HG03066 (cell line): ENCODE data around the gene MT1M.
"Not testable (repeated sequence)": the region's sequence is repeated elsewhere in the genome, so short reads cannot be mapped to it uniquely, and the experiment has no call there.

Source experiments
- ATAC-seq: cut with Tn5 transposase; IDR thresholded peaks from one replicate; pipeline ENCODE4 v1.9.1; 2021; ENCODE audit warnings: low read depth; ENCODE audit not compliant: unreplicated experiment

MT1M gene

GRCh38 chr16:56670620-56670934 is 38.1 kb downstream of the MT1M start:
- ATAC-seq = no peak

- ATAC-seq = not testable (repeated sequence)
Observed at GRCh38 chr16:56671691-56672090, 39.2 kb downstream of the MT1M start.

GRCh38 chr16:56672171-56672570 is 39.7 kb downstream of the MT1M start:
- ATAC-seq = not testable (repeated sequence)

GRCh38 chr16:56672761-56673536 is 40.5 kb downstream of the MT1M start:
- ATAC-seq = no peak

- ATAC-seq = no peak
Observed at GRCh38 chr16:56673921-56674320, 41.5 kb downstream of the MT1M start.

- ATAC-seq = not testable (repeated sequence)
Observed at GRCh38 chr16:56674570-56674969, 42.1 kb downstream of the MT1M start.

GRCh38 chr16:56675685-56676210 is 43.3 kb downstream of the MT1M start:
- no peak for ATAC-seq

- no peak for ATAC-seq
Observed at GRCh38 chr16:56677474-56677873, 45.0 kb downstream of the MT1M start.

GRCh38 chr16:56679078-56679730 is 46.7 kb downstream of the MT1M start:
- ATAC-seq = no peak

GRCh38 chr16:56679818-56680217 is 47.4 kb downstream of the MT1M start:
- no peak for ATAC-seq

- peak; percentile 98 for ATAC-seq
Observed at GRCh38 chr16:56681939-56682702, 49.7 kb downstream of the MT1M start, which contains the start of gene MT1X. Gene MT1X (plus strand): TSS chr16:56682470. CDS start chr16:56682541, 71 bp downstream.

GRCh38 chr16:56682703-56683397 is 50.4 kb downstream of the MT1M start:
- peak; percentile 14 for ATAC-seq
